Stimulated activated CD4-positive, alpha-beta T cell treated with anti-CD3 and anti-CD28 coated beads, Interleukin-15, amount 100 ng/mL, for 48 hours (primary cell): ENCODE results near the gene MAP3K12.
"Not testable (repeated sequence)": the region's sequence is repeated elsewhere in the genome, so short reads cannot be mapped to it uniquely, and the experiment has no call there.

ENCODE experiments used
- DNase-seq, 2 donors: peaks; one replicate each; pipeline ENCODE4 v3.0.0-alpha.2; 2020; ENCODE audit warnings: low read depth in 2 of 2

MAP3K12 gene

DNA sequence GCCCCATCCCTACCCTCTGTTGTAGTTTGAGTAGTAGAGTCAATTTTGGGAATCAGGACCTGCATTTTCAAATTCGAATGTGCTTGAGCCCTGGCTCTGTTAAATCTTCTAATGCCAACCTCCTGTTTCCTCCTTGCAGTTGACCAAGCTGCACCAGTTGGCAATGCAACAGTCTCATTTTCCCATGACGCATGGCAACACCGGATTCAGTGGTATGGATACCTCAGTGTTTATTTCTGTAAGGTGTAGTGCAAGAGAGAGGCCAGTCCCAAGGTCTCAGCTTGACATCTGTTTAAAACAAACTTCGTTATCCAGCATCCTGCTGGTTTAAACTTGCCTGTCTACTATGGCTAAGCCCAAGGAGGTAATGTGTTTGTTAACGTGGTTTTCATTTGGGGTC is 32.2 kb downstream of the MAP3K12 start:
- DNase-seq, result no peak

DNA sequence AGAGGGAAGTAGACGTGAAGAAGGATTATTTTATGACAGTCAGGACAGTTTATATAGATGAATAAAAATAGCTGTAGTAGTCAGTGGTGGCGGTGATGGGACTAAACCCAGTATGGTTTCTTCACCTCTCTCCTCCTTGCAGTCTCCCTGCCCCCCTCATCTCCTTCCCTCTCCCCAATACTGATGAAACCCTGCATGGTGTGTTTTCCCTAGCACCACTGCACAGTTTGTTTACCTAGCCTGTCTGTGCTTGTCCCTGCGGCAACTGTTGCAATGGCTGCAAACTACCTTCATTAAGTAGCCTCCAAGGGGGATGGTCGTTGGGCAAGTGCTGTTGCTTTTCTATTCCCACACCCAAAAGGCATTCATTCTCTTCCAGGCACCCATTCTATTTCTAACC is 32.6 kb downstream of the MAP3K12 start:
- DNase-seq, result no peak

- DNase-seq, result no peak
These were observed 33.6 kb downstream of the MAP3K12 start for GRCh38 chr12:53465679-53466078.

GRCh38 chr12:53464685-53465418 is 34.4 kb downstream of the MAP3K12 start:
- no peak for DNase-seq

GRCh38 chr12:53463802-53464560 is 35.3 kb downstream of the MAP3K12 start:
- DNase-seq, result no peak

GRCh38 chr12:53462935-53463334 is 36.3 kb downstream of the MAP3K12 start:
- DNase-seq, result no peak

- no peak for DNase-seq
These were observed 37.7 kb downstream of the MAP3K12 start for GRCh38 chr12:53461591-53461990.

- no peak for DNase-seq
These were observed 38.2 kb downstream of the MAP3K12 start for GRCh38 chr12:53461059-53461458.

GRCh38 chr12:53459097-53459496 is 40.2 kb downstream of the MAP3K12 start:
- no peak for DNase-seq

GRCh38 chr12:53456654-53457366 is 42.4 kb downstream of the MAP3K12 start:
- DNase-seq, result no peak

GRCh38 chr12:53454707-53455106 is 44.6 kb downstream of the MAP3K12 start:
- DNase-seq, result no peak

- DNase-seq, result no peak
These were observed 45.2 kb downstream of the MAP3K12 start for GRCh38 chr12:53453953-53454640.

- peak; percentile 54 to 58 for DNase-seq
These were observed 46.8 kb downstream of the MAP3K12 start for GRCh38 chr12:53452159-53453077.

DNA sequence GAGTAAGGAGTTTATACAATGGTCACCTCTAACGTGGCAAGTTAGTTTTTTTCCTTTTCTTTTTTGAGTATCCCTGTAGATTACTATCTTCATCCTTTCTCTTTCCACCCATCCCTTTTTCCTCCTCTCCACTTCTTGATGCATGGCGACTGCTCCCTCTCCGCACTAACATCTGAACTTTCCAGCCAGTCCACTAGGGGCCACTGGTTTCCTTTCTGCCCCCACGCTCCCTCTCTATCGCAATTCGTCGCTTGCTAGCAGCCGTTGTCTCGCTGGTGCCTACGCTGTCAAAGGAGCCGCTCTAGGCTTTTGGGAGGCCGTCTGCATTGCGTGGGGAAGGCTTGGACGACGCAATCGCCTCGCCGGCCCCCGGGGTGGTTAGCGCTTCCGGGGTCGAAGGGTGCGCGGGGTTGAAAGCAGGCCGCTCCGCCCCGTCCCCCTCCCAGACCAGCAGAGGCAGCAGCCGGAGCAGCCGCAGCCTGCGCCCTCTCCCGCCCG is 47.5 kb downstream of the MAP3K12 start, which contains the start of gene PCBP2:
Gene PCBP2, plus strand, starts transcription at position 442 of the 498 bp plus-strand sequence. CDS start 2,699 bp downstream, outside the sequence.
- DNase-seq, result peak; percentile 97 to 99

- no peak for DNase-seq
These were observed 48.3 kb downstream of the MAP3K12 start for GRCh38 chr12:53450936-53451335.

- not testable (repeated sequence) for DNase-seq
These were observed 54.5 kb downstream of the MAP3K12 start for GRCh38 chr12:53444593-53445325.

GRCh38 chr12:53443955-53444354 is 55.3 kb downstream of the MAP3K12 start:
- no peak for DNase-seq

DNA sequence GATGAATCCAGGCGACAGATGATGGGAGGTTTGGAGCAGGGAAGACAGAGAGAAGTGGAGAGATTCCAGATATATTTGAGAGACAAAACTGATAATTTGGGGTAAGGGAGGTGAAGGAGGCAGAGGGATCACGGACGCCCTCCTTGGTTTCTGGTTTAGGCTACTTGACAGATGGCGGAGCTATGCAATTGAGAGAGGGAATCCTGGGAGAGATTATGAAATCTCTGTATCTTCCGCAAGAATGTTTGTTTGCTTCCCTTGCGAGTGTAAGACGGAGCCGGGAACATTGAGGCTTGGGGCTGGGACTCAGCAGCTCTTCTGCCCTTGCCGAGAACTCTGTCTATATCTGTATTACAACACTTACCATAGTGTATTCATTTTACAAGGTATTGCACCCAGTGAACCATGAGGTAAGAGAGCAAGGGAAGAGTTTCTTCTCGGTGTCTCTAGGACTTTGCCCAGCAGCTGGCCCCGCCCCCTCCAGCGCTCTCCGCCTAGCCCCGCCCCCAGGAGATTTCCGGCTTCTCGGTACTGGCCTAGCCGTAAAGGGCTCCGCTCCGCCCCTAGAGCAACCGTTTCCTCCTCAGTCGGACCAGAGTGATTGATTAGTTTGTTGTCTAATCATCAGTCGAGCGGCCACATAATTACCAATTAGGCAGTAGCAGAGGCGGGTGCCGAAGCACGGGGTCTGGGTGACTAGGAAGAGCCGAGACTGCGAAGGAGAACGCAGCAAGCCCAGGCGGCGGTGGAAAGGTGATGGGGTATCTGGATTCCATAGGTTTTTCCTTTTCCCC is 58.0 kb downstream of the MAP3K12 start, which contains the start of gene PRR13:
Gene PRR13, plus strand, starts transcription at position 695 of the 794 bp plus-strand sequence. CDS start 981 bp downstream, outside the sequence.
- DNase-seq, result peak; percentile 98 to 99

DNA sequence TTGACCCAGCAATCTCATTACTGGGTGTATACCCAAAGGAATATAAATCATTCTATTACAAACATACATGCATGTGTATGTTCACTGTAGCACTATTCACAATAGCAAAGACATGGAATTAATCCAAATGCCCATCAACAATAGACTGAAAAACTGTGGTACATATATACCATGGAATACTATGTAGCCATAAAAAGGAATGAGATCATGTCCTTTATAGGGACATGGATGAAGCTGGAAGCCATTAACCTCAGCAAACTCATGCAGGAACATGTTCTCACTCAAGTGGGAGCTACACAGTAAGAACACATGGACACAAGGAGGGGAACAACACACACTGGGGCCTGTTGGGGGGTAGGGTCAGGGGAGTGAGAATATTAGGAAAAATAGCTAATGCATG is 59.7 kb downstream of the MAP3K12 start:
- DNase-seq, result not testable (repeated sequence)
